Heart left ventricle (tissue), 16 donors: ENCODE measurements around the gene NFKBIE. TPM values are rescaled to one million over a fixed set of nuclear protein-coding genes. Genes with fewer than 3 reads are reported as not detected.

Experiments
- ATAC-seq, 4 donors: fragments of 200-7000 bp; cut with Tn5 transposase; one replicate each; pipeline ENCODE4 v1.9.1; 2020 to 2022; ENCODE audit warnings: moderate library complexity in 4 of 4, mild to moderate bottlenecking in 3 of 4, moderate number of reproducible peaks in 1 of 4
- DNase-seq, 5 donors: peaks; one replicate each; pipeline ENCODE4 v3.0.0-alpha.2; 2020
- H3K27ac ChIP-seq, 12 donors: fragments of 200-600 bp; sonication (generic) in 4 of 12; one replicate each; pipeline versions ENCODE4 v1.5.0 to v1.8.0; 2016 to 2022; ENCODE audit warnings: mild to moderate bottlenecking in 2 of 12
- H3K27me3 ChIP-seq, 9 donors: fragments of 200-600 bp; sonication (generic) in 2 of 9; one replicate each; pipeline versions ENCODE4 v1.5.1 to v1.8.0; 2016 to 2022; ENCODE audit warnings: mild to moderate bottlenecking in 3 of 9
- H3K36me3 ChIP-seq, 9 donors: fragments of 200-600 bp; sonication (generic) in 2 of 9; one replicate each; pipeline versions ENCODE4 v1.5.0 to v1.8.0; 2018 to 2022; ENCODE audit warnings: mild to moderate bottlenecking in 2 of 9
- H3K4me1 ChIP-seq, 12 donors: fragments of 200-600 bp; sonication (generic) in 4 of 12; one replicate each; pipeline versions ENCODE4 v1.5.0 to v1.8.0; 2016 to 2022; ENCODE audit warnings: mild to moderate bottlenecking in 3 of 12
- H3K4me3 ChIP-seq, 12 donors: fragments of 200-600 bp; sonication (generic) in 4 of 12; one replicate each; pipeline versions ENCODE4 v1.5.0 to v1.8.0; 2017 to 2022; ENCODE audit warnings: mild to moderate bottlenecking in 9 of 12, moderate library complexity in 4 of 12
- H3K9me3 ChIP-seq, 12 donors: fragments of 200-600 bp; sonication (generic) in 4 of 12; one replicate each; pipeline versions ENCODE4 v1.5.0 to v1.8.0; 2016 to 2022; ENCODE audit warnings: mild to moderate bottlenecking in 1 of 12
- CTCF ChIP-seq, 12 donors: fragments of 200-600 bp; sonication (generic) in 4 of 12; IDR thresholded peaks; one replicate each; pipeline versions ENCODE4 v1.5.0 to v1.8.0; 2018 to 2022; ENCODE audit warnings: antibody characterized with exemption in 12 of 12, mild to moderate bottlenecking in 5 of 12
- POLR2A ChIP-seq, 2 donors: fragments of 450-650 bp; IDR thresholded peaks; one replicate each; pipeline ENCODE4 v1.6.1; 2017; ENCODE audit warnings: antibody characterized with exemption in 2 of 2, mild to moderate bottlenecking in 2 of 2, moderate library complexity in 2 of 2
- WGBS, 4 donors: extraction: QIAGEN DNeasy Blood & Tissue Kit in 2 of 4; methylation state at CpG; one replicate each; pipeline versions ENCODE4 v1.1.5 to v1.1.7; 2013 to 2018; 5-methylcytosine and 5-hydroxymethylcytosine counted together
- intact Hi-C, 10 donors: fragments of 100-400 bp; cut with DNase I; formaldehyde crosslinking; loops; one replicate each; pipeline versions ENCODE4 v1.11.1 to v1.14.2; 2022
- polyA plus RNA-seq, 2 donors: library from polyadenylated mRNA; stranded (reverse); fragments of 200-250 nt; gene quantifications; one replicate each; pipeline ENCODE4 v1.2.3, GENCODE V29; 2013
- total RNA-seq, 9 donors: library from RNA; depleted of rRNA in 2 of 9; stranded (reverse); fragments of >200 nt in 2 of 9; fragmentation: NEBNext Ultra II Directional in 3 of 9; extraction: Animal tissue kit (Norgen Biotek cat#: 25700) in 3 of 9; gene quantifications; one replicate each; pipeline versions ENCODE4 v1.1.0 to v1.2.4, GENCODE V29; 2016 to 2023
- donor health status: ischemic (EF 13 %, LVEDD 7.1; RV severe dilation, severe dysfunction).
- donor health status: healthy with polysubstance abuse.
- donor health status: DM: no; HTN: yes; CAD: no.
- donor health status: DM: no; HTN: no; CAD: no.
- donor health status: ischemic (EF 25% LVEDD 6.9; RV normal size, moderate dysfunction).
- donor health status: ischemic (EF 25% LVEDD 5.7; RV mildly dilated, moderate dysfunction).
- donor health status: healthy.
- donor health status: DM: yes; HTN: yes; CAD: no.
- donor health status: ischemic (EF 35%, LVEDD 5.7; RV mildly dilated, moderate dysfunction).
- donor health status: nonischemic (EF 11% LVEDD 7.7; RV severe dilation, severe dysfunction).
- donor health status: DM: yes; HTN: yes; CAD: no.
- donor health status: PGD.
- donor health status: ischemic (EF 29% LVEDD 5.4; RV normal size, mild dysfunction).
- donor health status: nonischemic (EF 23%, LVEDD 6.1; RV moderate dilation, normal function).

The NFKBIE gene
- total and polyA plus RNA-seq, 11 donors = 2.5 to 13.1 (median 4.0) TPM

- ATAC-seq (no peak), DNase-seq (no peak)
- Histone ChIP-seq H3K4me1 (no peaks in the 10 kb centered on the region), H3K27ac (no peak overlapping the region), H3K36me3 (no peaks in the 10 kb centered on the region), H3K9me3 (no peaks in the 10 kb centered on the region), H3K27me3 (peaks cover 8 to 70% (median 30%) of the 10 kb centered on the region in 9 donors), H3K4me3 (no peak overlapping the region)
- no peak for TF ChIP-seq CTCF (IDR thresholded peaks at IDR 0.05)
- TF ChIP-seq POLR2A (IDR thresholded peaks at IDR 0.05) = no peak
- WGBS, 4 donors = 86 to 94% (median 89%) methylated on average over 10 to 12 of the region's 12 CpGs
- intact Hi-C loops = no loop called here
Measured at GRCh38 chr6:44286285-44286565, 20.9 kb upstream of the NFKBIE start.

- ATAC-seq (no peak), DNase-seq (no peak)
- Histone ChIP-seq H3K4me1 (no peaks in the 10 kb centered on the region), H3K36me3 (no peaks in the 10 kb centered on the region), H3K27ac (no peak overlapping the region), H3K4me3 (no peak overlapping the region), H3K9me3 (no peaks in the 10 kb centered on the region), H3K27me3 (peaks cover 6 to 65% (median 27%) of the 10 kb centered on the region in 9 donors)
- WGBS, 4 donors = 54 to 75% (median 72%) methylated on average over 12 to 25 of the region's 25 CpGs
- intact Hi-C loops = no loop called here
- TF ChIP-seq CTCF (IDR thresholded peaks at IDR 0.05) (no peak), POLR2A (IDR thresholded peaks at IDR 0.05) (no peak)
Measured at GRCh38 chr6:44285552-44286284, 20.4 kb upstream of the NFKBIE start.

- 51 to 61% (median 58%) methylated on average over 4 of the region's 4 CpGs for WGBS, 4 donors
- no peak for DNase-seq
- Histone ChIP-seq H3K4me3 (no peak overlapping the region), H3K9me3 (no peaks in the 10 kb centered on the region), H3K27me3 (peaks cover 3 to 56% (median 19%) of the 10 kb centered on the region in 9 donors), H3K4me1 (no peaks in the 10 kb centered on the region), H3K27ac (no peak overlapping the region), H3K36me3 (no peaks in the 10 kb centered on the region)
- TF ChIP-seq CTCF (IDR thresholded peaks at IDR 0.05) (no peak), POLR2A (IDR thresholded peaks at IDR 0.05) (no peak)
- intact Hi-C loops = no loop called here
- ATAC-seq = no peak
Measured at GRCh38 chr6:44284867-44285266, 19.5 kb upstream of the NFKBIE start.

GRCh38 chr6:44284121-44284520, 18.8 kb upstream of the NFKBIE start:
- H3K4me1 ChIP-seq = no peaks in the 10 kb centered on the region
- peaks cover 0 to 49% (median 13%) of the 10 kb centered on the region in 9 donors for H3K27me3 ChIP-seq
- H3K27ac ChIP-seq = no peak overlapping the region
- H3K36me3 ChIP-seq = no peaks in the 10 kb centered on the region
- no peak for DNase-seq
- WGBS, 4 donors = 49 to 62% (median 56%) methylated on average over 2 of the region's 2 CpGs
- TF ChIP-seq POLR2A (IDR thresholded peaks at IDR 0.05) (no peak), CTCF (IDR thresholded peaks at IDR 0.05) (no peak)
- H3K9me3 ChIP-seq = no peaks in the 10 kb centered on the region
- intact Hi-C loops = no loop called here
- H3K4me3 ChIP-seq = no peak overlapping the region
- no peak for ATAC-seq
